Erythroblast (primary cell): ENCODE measurements around the gene DTD2.

ENCODE experiments used
- GATA1 ChIP-seq: IDR thresholded peaks from 2 replicates; pipeline ENCODE4 v1.6.1; 2011; ENCODE audit warnings: low read depth, mild to moderate bottlenecking, control low read depth, low read length, moderate library complexity
- POLR2A ChIP-seq: IDR thresholded peaks from 2 replicates; pipeline ENCODE4 v1.6.1; 2011; ENCODE audit warnings: mild to moderate bottlenecking, low read length

DNA sequence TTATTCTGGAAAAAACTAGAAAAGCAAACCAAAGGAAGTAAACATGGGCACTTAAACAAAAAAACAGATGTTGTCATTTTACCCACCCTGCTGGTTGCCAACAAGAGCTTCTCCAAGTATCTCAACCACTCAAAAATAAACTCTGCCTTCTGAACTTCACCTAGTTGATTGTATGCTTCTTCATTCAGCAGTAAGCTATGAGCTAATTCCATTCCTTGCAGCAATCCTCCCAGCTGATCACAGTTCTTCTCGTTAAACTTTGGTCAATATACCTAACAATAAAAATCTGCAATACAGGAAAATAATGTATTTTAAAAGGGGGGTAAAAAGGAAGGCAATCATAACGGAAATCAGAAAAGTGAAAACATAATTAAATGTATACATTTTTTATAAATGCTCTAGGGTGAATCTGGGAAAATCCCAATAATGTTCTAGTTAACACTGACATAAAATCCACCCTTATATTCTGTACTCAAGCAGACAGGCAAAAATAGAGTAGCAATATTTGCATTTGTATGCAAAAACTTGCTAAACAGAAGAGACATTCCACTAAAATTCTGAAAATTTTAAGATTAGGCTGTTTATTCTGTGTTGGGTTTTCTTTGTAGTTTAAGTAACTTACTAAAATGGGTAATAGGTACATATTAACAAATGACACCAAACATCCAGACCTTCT is 54.4 kb downstream of the DTD2 start:
- TF ChIP-seq POLR2A: no peak
- no peak for TF ChIP-seq GATA1
